GM12878 (cell line): ENCODE data around the gene LY6G6D. TPM values are rescaled to one million over a fixed set of nuclear protein-coding genes. Genes with fewer than 3 reads are reported as not detected.

Experiments used
- ATAC-seq: fragments of 200-7000 bp; cut with Tn5 transposase; 3 replicates; pipeline ENCODE4 v1.9.1; 2020; ENCODE audit warnings: mild to moderate bottlenecking, moderate library complexity
- BruUV-seq: library from RNA; stranded (reverse); fragments of 400-500 nt; replicated peaks from 2 replicates; lab custom pipeline; 2021; lab: Mats Ljungman, UMichigan
- CTCF ChIA-PET: fragments of 300-600 bp; sonication (Branson Sonifier 250); formaldehyde crosslinking; extraction: SDS; loops from one replicate; lab custom pipeline; 2021; ENCODE audit warnings: inconsistent platforms; lab: Yijun Ruan, JAX
- POLR2A ChIA-PET: fragments of 350-600 bp; formaldehyde crosslinking; extraction: SDS; loops from one replicate; lab custom pipeline; 2021; ENCODE audit warnings: inconsistent platforms; lab: Charles Lee
- RAD21 ChIA-PET: fragments of 300-600 bp; sonication (Branson Sonifier 250); formaldehyde crosslinking; loops from one replicate; lab custom pipeline; 2023; ENCODE audit warnings: antibody characterized with exemption; ENCODE audit not compliant: unreplicated experiment; lab: Charles Lee
- SMC1A ChIA-PET: fragments of 300-600 bp; sonication (Branson Sonifier 250); formaldehyde crosslinking; loops from one replicate; lab custom pipeline; 2023; ENCODE audit not compliant: unreplicated experiment, uncharacterized antibody; lab: Charles Lee
- DNase-seq: peaks from one replicate; pipeline ENCODE4 v3.0.0-alpha.2; 2011; ENCODE audit warnings: low read depth, low spot score
- FAIRE-seq: peaks from 3 replicates; lab custom pipeline; 2011; peaks lifted over from hg19 to GRCh38; lab: Jason Lieb, UNC
- H2AFZ ChIP-seq: 2 replicates; pipeline ENCODE4 v1.6.0; 2011; ENCODE audit warnings: low read depth, low read length, control low read depth; ENCODE audit not compliant: control insufficient read depth
- H3K27ac ChIP-seq: 2 replicates; pipeline ENCODE4 v1.5.1; 2011; ENCODE audit warnings: control low read depth; ENCODE audit not compliant: control insufficient read depth, insufficient read depth
- H3K27me3 ChIP-seq, 2 experiments: replicated peaks in 1 of 2; 2 replicates each; pipeline versions ENCODE4 v1.6.0 to v1.6.1; 2011; ENCODE audit warnings: low read length in 1 of 2; ENCODE audit not compliant: control insufficient read depth in 2 of 2, insufficient read depth in 2 of 2
- H3K36me3 ChIP-seq, 2 experiments: 2 replicates each; pipeline ENCODE4 v1.5.1; 2011; ENCODE audit warnings: low read length in 1 of 2; ENCODE audit not compliant: control insufficient read depth in 2 of 2, insufficient read depth in 2 of 2
- H3K4me1 ChIP-seq: 2 replicates; pipeline ENCODE4 v1.6.1; 2011; ENCODE audit warnings: mild to moderate bottlenecking, low read length, moderate library complexity, mixed read lengths; ENCODE audit not compliant: control insufficient read depth, insufficient read depth
- H3K4me2 ChIP-seq: 2 replicates; pipeline ENCODE4 v1.6.0; 2011; ENCODE audit warnings: control low read depth; ENCODE audit not compliant: control insufficient read depth, insufficient read depth
- H3K4me3 ChIP-seq: fragments of 200-600 bp; sonication (generic); 2 replicates; pipeline ENCODE4 v1.5.1; 2016
- H3K79me2 ChIP-seq: 2 replicates; pipeline ENCODE4 v1.6.0; 2011; ENCODE audit warnings: low read length; ENCODE audit not compliant: control insufficient read depth, insufficient read depth
- H3K9ac ChIP-seq: 2 replicates; pipeline ENCODE4 v1.8.0; 2011; ENCODE audit warnings: low read length, control low read depth, mixed read lengths; ENCODE audit not compliant: control insufficient read depth, insufficient read depth
- H3K9me3 ChIP-seq: replicated peaks from 3 replicates; pipeline ENCODE4 v1.5.1; 2011; ENCODE audit warnings: mild to moderate bottlenecking, low read length; ENCODE audit not compliant: control insufficient read depth, insufficient read depth
- H4K20me1 ChIP-seq: 2 replicates; pipeline ENCODE4 v1.6.0; 2011; ENCODE audit not compliant: control insufficient read depth, insufficient read depth
- ATF3 ChIP-seq: IDR thresholded peaks from 2 replicates; pipeline ENCODE4 v1.6.1; 2011; ENCODE audit warnings: low read depth, mild to moderate bottlenecking, low read length, moderate library complexity, borderline replicate concordance; ENCODE audit errors: extremely low read depth
- CBX5 ChIP-seq: sonication (generic); IDR thresholded peaks from 2 replicates; pipeline ENCODE4 v1.6.1; 2016; ENCODE audit warnings: low read depth, moderate library complexity, mild to moderate bottlenecking, inconsistent platforms
- EZH2 ChIP-seq: IDR thresholded peaks from 2 replicates; pipeline ENCODE4 v1.6.1; 2012; ENCODE audit warnings: low read depth, mild to moderate bottlenecking, control low read depth, inconsistent platforms, low read length, borderline replicate concordance; ENCODE audit not compliant: control insufficient read depth
- NFIC ChIP-seq: IDR thresholded peaks from 2 replicates; pipeline ENCODE4 v1.6.1; 2012; ENCODE audit warnings: low read depth, mild to moderate bottlenecking, inconsistent platforms, low read length, moderate library complexity
- POLR2A ChIP-seq: IDR thresholded peaks from 2 replicates; pipeline ENCODE4 v1.6.1; 2011; ENCODE audit warnings: low read depth, mild to moderate bottlenecking, low read length
- SIN3A ChIP-seq: IDR thresholded peaks from 2 replicates; pipeline ENCODE4 v1.6.1; 2012; ENCODE audit warnings: low read depth, low read length, improper control_type of control experiment
- WRNIP1 ChIP-seq: IDR thresholded peaks from 2 replicates; pipeline ENCODE4 v1.6.1; 2011; ENCODE audit warnings: low read depth, low read length, improper control_type of control experiment, borderline replicate concordance
- ZNF622 ChIP-seq: fragments of 450-650 bp; IDR thresholded peaks from 2 replicates; pipeline ENCODE4 v1.6.1; 2017; ENCODE audit warnings: mild to moderate bottlenecking, inconsistent platforms
- whole genome bisulfite sequencing: methylation state at CpG from one replicate; pipeline ENCODE4 v1.1.6; 2016; ENCODE audit warnings: low lambda C conversion rate; ENCODE audit not compliant: insufficient replicate concordance, insufficient coverage; ENCODE audit errors: missing lambda C conversion rate; 5-methylcytosine and 5-hydroxymethylcytosine counted together
- in situ Hi-C: fragments of 300-500 bp; cut with MboI; formaldehyde crosslinking; loops from 9 replicates; pipeline ENCODE4 v1.14.3; 2018; ENCODE audit warnings: mixed read lengths
- intact Hi-C: fragments of 100-400 bp; cut with micrococcal nuclease; formaldehyde crosslinking; loops from one replicate; pipeline ENCODE4 v1.14.2; 2022; ENCODE audit not compliant: unreplicated experiment
- polyA plus RNA-seq, 11 experiments: library from polyadenylated mRNA; depleted of rRNA in 4 of 11; unstranded in 6 of 11; stranded (reverse) in 5 of 11; fragments of >200 nt; fragmentation: Nextera tagmentation in 4 of 11; fragmentation: Illumina TruSeq in 1 of 11; extraction: Ambion mirVana in 4 of 11; extraction: Trizol in 1 of 11; gene quantifications; 1 replicate in 1 of 11; 2 replicates in 10 of 11; pipeline versions ENCODE4 v1.2.1 to v1.2.3, GENCODE V29; 2011 to 2016; ENCODE audit warnings: inconsistent platforms in 2 of 11, missing spikeins in 2 of 11, low read depth in 1 of 11
- total RNA-seq, 4 experiments: library from RNA; depleted of rRNA in 3 of 4; stranded (reverse); fragments of >200 nt in 3 of 4; fragmentation: Illumina TruSeq in 1 of 4; extraction: Trizol in 1 of 4; gene quantifications; 2 replicates each; pipeline versions ENCODE4 v1.2.1 to v1.2.3, GENCODE V29; 2013 to 2021

The LY6G6D gene
- total and polyA plus RNA-seq, 10 of the 15 experiments (the other 5 are each of a cell fraction or from before 2014, with no cell fraction given), result not detected

- ChIA-PET CTCF (interaction anchor here (1.1 to 15.8 kb wide), 4 partner anchors 9 to 88 kb away, joined by 4 to 208 read pairs (median 24); no protein-coding TSS in a partner anchor), POLR2A (interaction anchor here (0.7 to 4.3 kb wide), 4 partner anchors 12 to 146 kb away, joined by 3 to 30 read pairs (median 3); partner anchors contain the start of genes APOM and DDAH2), SMC1A (interaction anchor here (0.6 to 1.4 kb wide), 5 partner anchors 49 to 1235 kb away, joined by 3 read pairs; no protein-coding TSS in a partner anchor), RAD21 (interaction anchor here (0.6 to 6.0 kb wide), 3 partner anchors 28 to 88 kb away, joined by 5 to 37 read pairs (median 36); partner anchors contain the start of gene LSM2)
- Histone ChIP-seq H3K9me3 (no peaks in the 10 kb centered on the region), H3K27ac (no peak overlapping the region), H4K20me1 (no peaks in the 10 kb centered on the region), H3K36me3 (peaks cover 0 to 1% of the 10 kb centered on the region in 2 experiments; a peak in 1 of 4 replicates), H3K4me3 (no peak overlapping the region), H3K27me3 (no peaks in the 10 kb centered on the region), H3K9ac (no peak overlapping the region), H2AFZ (no peak overlapping the region), H3K4me2 (no peak overlapping the region), H3K79me2 (peaks cover 13% of the 10 kb centered on the region), H3K4me1 (peaks cover 18% of the 10 kb centered on the region)
- intact Hi-C loops (no loop called here), in situ Hi-C loops (no loop called here)
- TF ChIP-seq EZH2 (no peak), CBX5 (no peak), WRNIP1 (no peak), ATF3 (no peak), ZNF622 (no peak), SIN3A (no peak), NFIC (no peak), POLR2A (no peak)
- no peak for DNase-seq
- 56% methylated on average over 2 of the region's 2 CpGs for WGBS
- no peak for FAIRE-seq
- BruUV-seq, result no TSS peak
- ATAC-seq, result no peak
Measured at GRCh38 chr6:31741815-31742214, 26.7 kb downstream of the LY6G6D start.
